HG02943 (cell line): ENCODE results near the gene NCL.
"Not testable (repeated sequence)": the region's sequence is repeated elsewhere in the genome, so short reads cannot be mapped to it uniquely, and the experiment has no call there.

Experiments
- ATAC-seq: cut with Tn5 transposase; IDR thresholded peaks from one replicate; pipeline ENCODE4 v1.9.1; 2021; ENCODE audit warnings: mild to moderate bottlenecking, low read depth, moderate library complexity; ENCODE audit not compliant: unreplicated experiment

Gene NCL

DNA sequence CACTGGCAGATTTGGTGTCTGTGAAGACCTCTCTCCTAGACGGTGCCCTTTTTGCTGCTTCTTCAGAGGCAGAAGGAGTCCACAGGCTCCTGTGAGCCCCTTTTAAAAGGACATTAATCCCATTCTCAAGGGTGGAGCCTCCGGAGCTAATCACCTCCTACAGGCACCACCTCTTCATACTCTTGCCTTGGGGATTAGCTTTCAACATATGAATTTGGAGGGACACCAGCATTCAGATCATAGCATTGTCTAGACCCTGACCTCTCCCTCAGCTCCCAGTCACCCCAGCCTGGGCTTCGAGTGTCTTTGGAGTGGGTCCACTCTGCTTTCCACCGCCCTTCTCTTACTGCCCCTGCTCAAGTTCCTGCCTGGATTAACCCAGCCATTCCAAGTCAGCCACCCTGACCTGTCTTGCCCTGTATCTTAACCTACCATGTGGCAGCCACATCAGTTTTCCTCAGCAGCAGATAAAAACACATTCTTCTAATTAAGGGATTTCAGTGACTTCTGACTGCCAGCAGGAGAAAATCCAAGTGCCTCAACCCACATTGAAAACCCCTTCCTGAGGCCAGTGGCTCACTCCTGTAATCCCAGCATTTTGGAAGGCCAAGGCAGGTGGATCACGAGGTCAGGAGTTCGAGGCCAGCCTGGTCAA, 6.1 kb upstream of the NCL start:
- ATAC-seq: no peak

DNA sequence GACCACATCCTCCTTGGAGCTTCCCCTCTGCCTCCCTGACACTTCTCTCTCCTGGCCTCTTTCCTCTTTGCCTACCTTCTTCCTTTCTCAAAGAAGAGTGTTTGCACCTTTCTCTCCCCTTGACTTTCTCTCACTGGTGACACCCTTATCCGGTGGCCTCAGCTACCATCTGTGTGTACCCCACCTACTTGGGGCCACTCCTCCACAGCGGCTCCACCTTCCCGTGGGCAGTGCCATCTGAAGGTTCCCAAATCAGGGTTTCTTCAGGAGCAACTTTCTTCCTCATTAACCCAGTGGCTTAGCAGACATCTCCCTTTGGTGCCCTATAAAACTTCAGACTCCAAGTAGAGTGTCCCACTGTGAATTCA, 5.3 kb upstream of the NCL start:
- no peak for ATAC-seq

DNA sequence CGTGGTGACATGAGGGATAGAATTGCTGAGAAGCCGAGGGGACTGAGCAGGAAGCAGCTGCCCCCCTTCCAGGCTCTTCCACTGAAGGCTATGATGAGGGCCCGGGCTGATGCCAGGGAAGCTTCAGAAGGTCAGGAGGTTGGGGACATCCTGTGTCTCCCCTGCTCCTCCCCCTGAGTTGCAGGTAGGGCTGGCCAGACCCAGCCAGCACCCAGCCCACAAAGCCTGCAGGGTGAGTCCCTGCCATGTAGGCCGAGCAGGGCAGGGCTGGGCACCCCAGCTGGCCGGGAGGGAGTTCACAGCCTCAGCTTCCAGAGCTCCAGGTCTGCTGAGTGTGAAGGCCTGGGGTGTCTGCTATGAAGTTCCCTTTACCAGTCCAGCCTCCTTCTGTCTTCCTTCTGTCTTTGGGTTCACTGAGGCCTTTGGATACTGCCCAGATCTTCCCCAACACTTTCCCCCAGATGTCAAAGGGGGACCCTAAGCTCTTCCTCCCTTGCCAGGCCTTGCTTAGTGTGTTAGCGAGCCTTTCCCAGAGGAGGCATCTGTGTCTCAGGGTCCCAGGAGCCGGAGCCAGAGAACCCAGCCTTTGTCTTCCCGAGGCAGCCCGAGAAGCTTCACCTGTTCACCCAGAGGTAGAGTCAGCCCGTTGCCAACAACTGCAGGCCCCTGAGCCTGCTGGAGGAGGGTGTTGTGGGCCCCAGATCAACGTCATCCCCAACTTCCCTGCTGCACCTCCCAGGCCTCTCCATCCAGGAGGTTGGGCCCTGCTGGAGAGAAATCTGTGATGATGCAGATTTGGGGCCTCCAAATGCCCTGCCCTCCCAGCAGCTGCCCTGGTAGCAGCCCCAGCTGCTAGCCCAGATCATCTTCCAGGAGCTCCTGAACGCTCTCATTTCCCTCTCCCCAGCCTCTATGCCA, 3.6 kb upstream of the NCL start:
- ATAC-seq: no peak

DNA sequence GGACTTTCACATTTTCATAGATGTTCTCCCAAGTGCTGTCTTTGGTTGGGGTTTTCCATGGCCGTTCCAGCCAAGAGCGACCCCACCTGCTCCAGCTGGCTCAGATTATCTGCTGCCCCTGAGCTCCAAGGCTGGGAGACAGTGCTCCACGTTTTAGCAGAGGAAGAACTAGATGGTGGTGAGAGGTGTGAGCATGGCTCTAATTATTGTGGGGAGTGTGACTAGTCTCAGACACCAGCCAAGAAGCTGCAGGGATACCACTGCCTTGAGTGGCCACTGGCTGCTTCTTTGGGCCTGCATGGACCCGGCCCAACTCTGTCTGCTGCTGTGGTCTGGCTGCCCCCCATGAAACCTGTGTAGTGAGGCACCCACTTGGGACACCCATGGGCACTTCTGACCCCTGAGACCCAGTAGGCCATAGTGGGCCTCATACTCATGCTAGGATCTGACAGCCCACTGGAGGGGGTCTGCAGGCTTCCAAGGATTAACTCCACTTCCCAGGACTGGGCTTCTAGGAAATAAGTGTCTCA, 2.8 kb upstream of the NCL start:
- ATAC-seq: no peak

DNA sequence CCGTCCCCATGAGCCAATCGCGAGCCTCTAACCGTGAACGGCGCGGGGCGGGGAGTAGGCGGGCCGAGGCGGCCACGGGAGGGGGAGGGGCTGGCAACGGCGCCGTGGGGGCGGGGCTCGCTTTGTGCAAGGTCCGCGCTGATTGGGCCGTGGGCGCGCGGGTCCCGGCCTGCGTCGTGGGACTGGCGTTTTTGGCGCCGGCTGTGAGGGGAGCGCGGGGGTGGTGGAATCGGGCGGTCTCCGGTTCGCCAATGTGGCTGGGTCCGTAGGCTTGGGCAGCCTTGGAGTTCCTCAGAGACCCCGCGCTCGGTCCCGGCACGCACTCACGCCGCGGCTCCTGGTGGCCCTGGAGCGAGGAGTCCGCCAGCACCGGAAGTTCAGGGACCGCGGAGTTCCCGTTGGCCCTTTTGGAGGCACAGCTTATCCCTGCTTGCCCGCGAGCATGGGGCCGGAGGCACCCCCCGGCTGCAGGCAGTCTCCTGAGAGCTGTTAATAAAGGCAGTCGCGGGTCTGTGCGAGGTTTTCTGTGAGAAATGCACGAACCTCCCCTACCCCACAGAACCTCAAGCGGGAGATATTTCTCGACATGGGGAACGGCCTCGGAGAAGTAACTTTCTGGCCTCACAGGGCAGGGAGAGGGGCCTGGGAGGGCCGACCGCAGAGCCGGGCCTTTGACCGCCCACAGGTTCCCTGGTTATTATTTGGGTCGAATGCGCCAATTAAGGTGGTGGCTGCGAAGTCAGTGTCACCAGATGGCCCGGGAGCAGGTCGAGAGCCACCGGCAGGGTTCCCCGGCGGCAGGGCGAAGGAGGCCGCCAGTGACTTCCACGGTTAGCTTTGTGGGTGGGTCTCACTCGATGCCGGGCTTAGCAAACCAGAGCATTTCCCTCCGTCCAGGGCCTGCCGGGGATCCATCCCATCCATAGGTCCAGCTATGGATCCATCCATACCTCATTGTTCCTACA, 574 bp upstream of the NCL start:
- ATAC-seq: no peak

DNA sequence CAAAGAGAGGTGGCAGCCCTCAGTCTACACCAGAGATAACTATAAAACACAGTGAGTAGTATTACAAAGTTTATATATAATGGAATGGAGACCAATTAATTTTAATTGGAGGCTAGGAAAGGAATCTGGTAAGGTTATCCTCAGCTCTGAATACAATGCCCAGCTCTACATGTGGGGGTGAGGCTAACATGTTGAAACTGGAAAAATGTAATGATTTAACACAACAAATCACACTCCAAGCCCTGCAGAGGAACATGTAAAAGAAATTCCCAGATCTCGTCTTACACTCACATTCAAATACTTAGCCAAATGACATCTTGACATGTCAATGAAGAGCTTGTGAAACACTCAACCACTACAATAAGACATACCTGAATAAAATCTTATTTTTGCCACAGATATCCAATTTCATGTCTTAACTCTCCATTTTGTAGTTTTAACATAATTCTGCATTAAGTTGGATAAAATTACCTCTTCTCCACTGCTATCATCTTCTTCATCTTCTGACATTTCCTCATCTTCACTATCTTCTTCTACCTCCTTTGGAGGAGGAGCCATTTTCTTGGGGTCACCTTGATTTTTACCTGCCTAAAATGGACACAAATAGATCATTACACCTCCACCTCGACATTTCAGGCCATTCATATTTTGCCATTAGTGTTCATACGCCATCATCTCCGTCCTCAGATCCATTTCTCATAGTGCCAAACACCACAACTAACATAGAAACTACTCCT, 1.4 kb downstream of the NCL start:
- no peak for ATAC-seq

DNA sequence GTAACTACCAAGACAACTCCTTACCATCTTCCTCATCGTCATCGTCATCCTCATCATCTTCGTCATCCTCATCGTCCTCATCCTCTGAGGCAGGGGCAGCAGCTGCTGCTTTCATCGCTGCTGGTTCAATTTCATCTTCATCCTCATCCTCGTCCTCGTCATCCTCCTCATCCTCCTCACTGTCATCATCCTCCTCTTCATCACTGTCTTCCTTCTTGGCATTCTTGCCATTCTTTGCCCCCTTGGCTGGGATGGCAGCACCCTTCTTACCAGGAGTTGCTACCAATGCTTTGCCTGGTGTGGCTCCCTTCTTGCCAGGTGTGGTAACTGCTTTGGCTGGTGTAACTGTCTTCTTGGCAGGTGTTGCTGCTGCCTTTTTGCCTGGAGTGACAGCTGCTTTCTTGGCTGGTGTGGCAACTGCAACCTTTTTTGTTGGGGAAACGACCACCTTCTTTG, 2.7 kb downstream of the NCL start:
- ATAC-seq: no peak

DNA sequence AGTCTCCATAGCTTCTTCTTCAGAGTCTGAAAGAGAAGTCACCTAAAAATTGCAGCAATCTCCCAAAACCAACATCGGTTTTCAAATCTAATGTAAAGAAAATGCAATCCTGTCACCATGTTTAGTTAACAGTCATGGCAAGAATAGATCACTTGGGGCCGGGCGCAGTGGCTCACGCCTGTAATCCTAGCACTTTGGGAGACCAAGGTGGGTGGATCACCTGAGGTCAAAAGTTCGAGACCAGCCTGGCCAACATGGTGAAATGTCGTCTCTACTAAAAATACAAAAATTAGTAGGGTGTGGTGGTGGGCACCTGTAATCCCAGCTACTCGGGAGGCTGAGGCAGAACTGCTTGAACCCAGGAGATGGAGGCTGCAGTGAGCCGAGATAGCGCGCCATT, 3.4 kb downstream of the NCL start:
- ATAC-seq: not testable (repeated sequence)

DNA sequence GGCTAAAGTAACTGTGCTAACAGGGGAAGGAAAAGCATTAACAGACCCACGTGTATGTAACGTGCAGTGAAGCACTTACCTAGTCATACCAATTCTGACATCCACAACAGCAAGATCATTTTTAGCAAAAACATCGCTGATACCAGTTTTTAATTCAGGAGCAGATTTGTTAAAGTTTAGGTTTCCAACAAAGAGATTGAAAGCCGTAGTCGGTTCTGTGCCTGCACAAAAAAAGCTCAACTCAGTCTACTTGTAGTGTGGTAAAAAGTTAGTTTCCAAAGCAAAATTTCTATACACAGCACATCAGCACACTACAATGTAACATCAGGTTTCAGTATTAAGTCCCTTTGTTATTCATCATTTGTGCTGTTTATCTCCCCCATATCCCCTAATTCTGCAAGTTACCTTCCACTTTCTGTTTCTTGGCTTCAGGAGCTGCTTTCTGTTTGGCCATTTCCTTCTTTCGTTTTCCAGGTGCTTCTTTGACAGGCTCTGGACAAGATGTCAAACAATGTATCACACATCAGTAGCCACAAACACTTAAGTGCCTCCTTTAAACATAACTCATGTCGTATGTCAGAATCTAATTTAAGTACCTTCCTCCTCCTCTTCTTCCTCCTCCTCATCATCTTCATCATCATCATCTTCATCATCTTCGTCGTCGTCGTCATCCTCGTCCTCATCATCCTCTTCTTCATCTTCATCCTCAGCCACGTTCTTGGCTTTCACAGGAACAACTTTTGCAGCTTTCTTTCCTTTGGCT, 4.0 kb downstream of the NCL start:
- no peak for ATAC-seq

DNA sequence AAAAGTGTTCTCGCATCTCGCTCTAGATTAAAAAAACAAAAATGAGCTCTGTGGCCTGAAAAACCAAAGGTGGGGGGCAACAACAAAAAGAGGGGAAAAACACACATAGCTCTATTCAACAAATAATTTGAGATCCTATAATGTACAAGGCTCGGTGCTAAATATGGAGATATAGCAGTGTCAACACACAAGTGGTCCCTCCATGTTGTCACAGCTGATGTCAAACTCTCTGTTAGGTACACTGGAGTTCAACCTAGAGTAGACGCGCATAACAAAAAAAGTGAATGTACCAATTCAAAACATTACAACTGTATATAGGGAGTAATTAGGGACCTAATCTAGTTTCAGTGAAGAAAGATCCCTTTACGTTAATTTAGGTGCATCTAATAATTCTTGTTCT, 5.9 kb downstream of the NCL start:
- ATAC-seq: no peak

DNA sequence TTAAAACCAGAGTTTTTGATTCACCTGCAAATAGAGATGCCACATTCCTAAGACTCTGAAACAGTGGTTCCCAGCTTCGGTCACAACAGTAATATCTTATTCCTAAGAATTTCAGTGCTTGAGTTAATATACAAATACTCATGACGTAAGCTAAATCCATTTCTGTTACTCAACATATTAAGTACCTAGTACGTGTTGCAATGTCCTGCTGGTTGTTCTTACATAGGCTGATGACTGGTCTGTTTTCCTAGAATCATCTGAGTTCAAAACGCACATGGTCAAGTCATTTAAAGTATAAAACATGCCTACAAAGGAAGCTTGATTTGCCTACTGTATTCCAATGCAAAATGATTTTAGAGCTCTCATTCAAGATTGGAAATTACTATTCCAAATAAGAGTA, 7.2 kb downstream of the NCL start:
- ATAC-seq: no peak

DNA sequence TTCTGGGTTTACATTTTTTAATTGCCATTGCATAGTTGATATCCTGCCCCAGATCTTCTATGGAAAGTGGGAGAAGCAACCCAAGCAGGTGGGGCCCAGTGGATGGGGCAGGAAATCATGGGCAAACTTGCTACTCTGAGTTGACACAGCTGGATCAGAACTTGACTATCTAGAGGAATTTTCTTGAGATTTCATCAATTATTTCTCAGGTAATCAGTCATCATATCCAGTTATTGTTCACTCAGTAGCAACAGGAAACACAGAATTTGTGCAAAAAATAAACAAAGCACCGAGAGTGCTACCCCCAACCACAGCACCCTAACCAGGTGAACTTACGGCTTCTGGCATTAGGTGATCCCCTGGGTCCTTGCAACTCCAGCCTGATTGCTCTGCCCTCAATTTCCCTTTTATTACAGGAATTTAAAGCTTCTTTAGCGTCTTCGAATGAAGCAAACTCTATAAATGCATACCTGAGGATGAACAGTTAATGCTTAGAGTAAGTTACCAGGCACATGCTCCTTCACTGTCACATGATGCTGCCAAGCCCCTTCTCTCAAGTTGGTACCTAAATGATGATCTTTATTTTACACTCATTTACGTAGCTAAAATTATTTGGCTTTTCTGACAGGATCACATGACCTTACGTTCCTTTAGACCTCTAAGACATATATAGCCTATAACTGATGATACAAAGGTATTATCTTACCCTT, 7.8 kb downstream of the NCL start:
- ATAC-seq: no peak

DNA sequence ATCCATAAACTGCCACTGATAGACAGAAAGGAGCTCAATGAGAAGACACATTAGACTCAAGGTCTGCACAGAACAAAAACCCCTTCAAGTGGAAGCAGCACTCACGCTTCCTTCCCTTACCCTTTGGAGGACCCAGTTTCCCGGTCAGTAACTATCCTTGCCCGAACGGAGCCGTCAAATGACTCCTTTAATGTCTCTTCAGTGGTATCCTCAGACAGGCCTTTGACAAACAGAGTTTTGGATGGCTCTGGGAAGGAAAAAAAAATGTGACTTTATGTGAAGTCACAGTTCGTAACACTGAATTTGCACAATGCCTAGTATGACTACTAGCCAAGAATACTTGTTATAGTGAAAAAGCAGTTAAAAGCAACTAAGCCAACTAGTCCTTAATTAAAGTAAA, 8.4 kb downstream of the NCL start:
- ATAC-seq: no peak

DNA sequence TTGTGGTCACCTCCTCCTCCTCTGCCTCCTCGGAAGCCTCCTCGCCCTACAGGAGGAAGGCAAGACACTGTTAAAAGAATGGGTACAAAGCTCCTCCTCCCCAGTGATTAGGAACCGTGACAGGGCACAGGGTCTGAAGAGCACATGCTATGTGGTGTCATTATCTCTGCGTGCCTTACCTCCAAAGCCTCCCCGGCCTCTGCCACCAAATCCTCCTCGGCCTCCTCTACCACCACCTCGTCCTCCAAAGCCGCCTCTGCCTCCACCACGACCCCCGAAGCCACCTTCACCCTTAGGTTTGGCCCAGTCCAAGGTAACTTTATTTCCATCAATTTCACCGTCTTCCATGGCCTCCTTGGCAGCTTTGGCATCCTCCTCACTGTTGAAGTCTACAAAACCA, 9.1 kb downstream of the NCL start:
- ATAC-seq: no peak

DNA sequence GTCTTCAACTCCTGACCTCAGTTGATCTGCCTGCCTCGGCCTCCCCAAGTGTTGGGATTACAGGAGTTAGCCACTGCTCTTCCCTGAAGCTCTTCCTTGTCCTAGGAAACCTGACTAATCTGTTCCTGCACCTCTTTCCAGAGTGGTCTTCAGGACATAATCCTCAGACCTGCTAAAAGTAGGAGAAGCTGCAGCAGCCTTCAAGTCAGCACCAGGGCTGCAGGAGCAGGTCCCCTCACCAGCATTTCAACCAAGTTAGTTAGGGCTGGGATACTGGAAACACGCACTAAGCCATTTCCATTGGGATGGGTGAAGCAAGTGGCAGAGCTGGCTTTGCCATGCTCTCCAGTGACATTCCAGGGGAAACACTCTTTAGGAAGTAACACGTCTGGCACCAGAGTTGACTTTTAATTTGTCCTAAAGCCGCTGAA, 9.9 kb downstream of the NCL start:
- ATAC-seq: no peak

DNA sequence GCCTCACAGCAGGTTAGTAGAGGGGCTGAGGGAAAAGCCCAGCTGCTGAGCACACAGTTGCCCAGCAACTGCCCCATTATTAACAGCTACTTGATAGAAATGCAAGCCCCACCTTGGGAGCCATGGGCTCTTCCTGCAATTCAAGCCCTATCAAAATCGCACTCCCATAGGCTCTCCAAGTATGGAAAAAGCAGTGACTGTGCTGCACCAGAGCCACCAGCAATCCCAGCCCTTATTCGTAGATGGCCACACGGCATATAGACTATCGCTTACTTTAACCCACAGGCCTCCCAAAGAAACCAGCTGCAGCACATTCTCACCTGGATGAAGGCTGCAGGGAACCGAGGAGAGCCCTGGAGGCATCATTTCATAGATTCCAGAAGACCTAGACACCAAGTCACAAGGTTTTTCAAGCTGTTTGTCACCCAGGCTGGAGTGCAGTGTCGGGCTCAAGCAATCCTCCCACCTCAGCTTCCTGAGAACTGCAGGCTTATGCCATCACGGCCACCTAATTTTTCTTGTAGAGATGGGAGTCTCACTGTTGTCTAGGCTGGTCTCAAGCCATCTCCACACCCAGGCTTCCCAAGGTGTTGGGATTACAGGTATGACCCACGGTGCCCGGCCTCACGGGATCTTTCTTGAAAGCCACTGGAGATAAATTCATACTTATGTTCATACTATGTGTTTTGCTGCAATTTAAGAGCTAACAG, 11.3 kb downstream of the NCL start:
- ATAC-seq: no peak

DNA sequence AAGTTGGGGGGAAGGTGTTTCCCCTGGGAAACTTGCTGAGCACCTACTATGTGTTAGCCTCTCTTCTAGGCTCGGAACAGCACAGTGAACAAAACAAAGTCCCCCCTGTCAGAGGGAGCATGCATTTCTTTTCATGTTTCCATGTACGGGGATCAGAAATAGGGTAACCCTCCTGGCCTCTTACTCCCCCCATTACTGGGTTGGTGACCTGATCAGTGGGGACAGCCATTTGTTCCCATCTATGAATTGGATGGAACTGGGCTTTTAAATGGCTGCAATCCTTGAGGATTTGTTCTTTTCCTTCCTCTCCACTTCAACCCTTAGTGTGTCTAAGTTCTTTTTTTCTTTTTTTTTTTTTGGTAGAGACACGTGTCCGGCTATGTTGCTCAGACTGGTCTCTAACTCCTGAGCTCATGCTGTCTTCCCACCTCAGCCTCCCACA, 13.7 kb downstream of the NCL start:
- ATAC-seq: no peak

DNA sequence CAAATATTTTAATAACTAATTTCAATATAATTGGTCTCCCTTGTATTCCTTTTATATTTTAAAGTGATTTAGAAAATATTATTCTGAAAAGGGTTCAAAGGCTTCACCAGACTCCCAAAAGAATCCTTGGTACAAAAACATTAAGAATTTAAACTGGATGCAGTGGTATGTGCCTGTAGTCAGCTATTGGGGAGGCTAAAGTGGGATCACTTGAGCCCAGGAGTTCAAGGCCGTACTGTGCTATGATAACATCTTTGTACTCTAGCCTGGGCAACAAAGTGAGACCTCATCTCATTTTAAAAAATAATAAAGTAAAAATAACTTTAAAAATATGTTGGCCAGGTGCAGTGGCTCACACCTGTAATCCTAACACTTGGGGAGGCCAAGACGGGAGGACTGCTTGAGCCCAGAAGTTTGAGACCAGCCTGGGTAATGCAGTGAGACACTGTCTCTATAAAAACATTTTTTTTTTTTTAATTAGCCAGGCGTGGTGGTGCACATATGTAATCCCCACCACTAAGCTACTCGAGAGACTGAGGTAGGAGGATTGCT, 14.7 kb downstream of the NCL start:
- no peak for ATAC-seq
